ENCODE results near the gene LRRN1. TPM values are rescaled to one million over a fixed set of nuclear protein-coding genes. Genes with fewer than 3 reads are reported as not detected.

The LRRN1 gene
- total and polyA plus RNA-seq, 2 experiments from 2014 or later = 27.9 to 28.5 TPM

GRCh38 chr3:3836845-3837244 lies 37.6 kb downstream of the LRRN1 start:
- no peak overlapping the region for H3K4me2 ChIP-seq
- 95% methylated on average over 3 of the region's 3 CpGs for WGBS (ENCODE audit: low lambda C conversion rate, missing lambda C conversion rate)
- no peak overlapping the region for H2AFZ ChIP-seq
- H3K79me2 ChIP-seq = no peaks in the 10 kb centered on the region
- no peak for TF ChIP-seq CTCF (IDR thresholded peaks at IDR 0.05; ENCODE audit: poor library complexity)
- TF ChIP-seq EZH2phosphoT487 (IDR thresholded peaks at IDR 0.05; ENCODE audit: low read depth, severe bottlenecking, unreplicated experiment) = no peak
- no peak for TF ChIP-seq EZH2 (IDR thresholded peaks at IDR 0.05; ENCODE audit: borderline replicate concordance)
- no peaks in the 10 kb centered on the region for H4K20me1 ChIP-seq (ENCODE audit: insufficient read depth, poor library complexity, severe bottlenecking)
- DNase-seq (ENCODE audit: low spot score) = no peak
- no peaks in the 10 kb centered on the region for H3K4me1 ChIP-seq (ENCODE audit: insufficient read depth)
- H3K9me2 ChIP-seq (replicated peaks; ENCODE audit: insufficient read depth) = no peaks in the 10 kb centered on the region
- H3K27ac ChIP-seq = no peak overlapping the region
- H3K27me3 ChIP-seq = no peaks in the 10 kb centered on the region
- H3K36me3 ChIP-seq (replicated peaks; ENCODE audit: insufficient read depth, low read depth) = no peaks in the 10 kb centered on the region
- peaks cover 4% of the 10 kb centered on the region for H3K9me3 ChIP-seq (ENCODE audit: low read depth)
- no peak overlapping the region for H3K4me3 ChIP-seq

GRCh38 chr3:3842356-3842755 lies 43.1 kb downstream of the LRRN1 start:
- H3K79me2 ChIP-seq = no peaks in the 10 kb centered on the region
- no peaks in the 10 kb centered on the region for H4K20me1 ChIP-seq (ENCODE audit: insufficient read depth, poor library complexity, severe bottlenecking)
- H3K4me1 ChIP-seq (ENCODE audit: insufficient read depth) = no peaks in the 10 kb centered on the region
- H3K4me2 ChIP-seq = no peak overlapping the region
- peak overlapping the region; percentile 42 for H3K27ac ChIP-seq
- peaks cover 4% of the 10 kb centered on the region for H3K9me3 ChIP-seq (ENCODE audit: low read depth)
- TF ChIP-seq EZH2phosphoT487 (IDR thresholded peaks at IDR 0.05; ENCODE audit: low read depth, severe bottlenecking, unreplicated experiment) (no peak), EZH2 (IDR thresholded peaks at IDR 0.05; ENCODE audit: borderline replicate concordance) (no peak), CTCF (IDR thresholded peaks at IDR 0.05; ENCODE audit: poor library complexity) (no peak)
- no peak overlapping the region for H3K4me3 ChIP-seq
- H3K36me3 ChIP-seq (replicated peaks; ENCODE audit: insufficient read depth, low read depth) = no peaks in the 10 kb centered on the region
- H3K9me2 ChIP-seq (replicated peaks; ENCODE audit: insufficient read depth) = no peaks in the 10 kb centered on the region
- 78% methylated on average over 2 of the region's 2 CpGs for WGBS (ENCODE audit: low lambda C conversion rate, missing lambda C conversion rate)
- no peaks in the 10 kb centered on the region for H3K27me3 ChIP-seq
- DNase-seq (ENCODE audit: low spot score) = no peak
- no peak overlapping the region for H2AFZ ChIP-seq

- DNase-seq (ENCODE audit: low spot score) = no peak
- WGBS (ENCODE audit: low lambda C conversion rate, missing lambda C conversion rate) = 79% methylated on average over 8 of the region's 8 CpGs
- Histone ChIP-seq H3K36me3 (replicated peaks; ENCODE audit: insufficient read depth, low read depth) (no peaks in the 10 kb centered on the region), H3K4me2 (no peak overlapping the region), H3K4me3 (no peak overlapping the region), H3K9me2 (replicated peaks; ENCODE audit: insufficient read depth) (no peaks in the 10 kb centered on the region), H3K9me3 (ENCODE audit: low read depth) (no peaks in the 10 kb centered on the region), H3K27ac (no peak overlapping the region), H3K79me2 (no peaks in the 10 kb centered on the region), H3K4me1 (ENCODE audit: insufficient read depth) (peaks cover 6% of the 10 kb centered on the region), H2AFZ (no peak overlapping the region), H4K20me1 (ENCODE audit: insufficient read depth, poor library complexity, severe bottlenecking) (no peaks in the 10 kb centered on the region), H3K27me3 (no peaks in the 10 kb centered on the region)
- no peak for TF ChIP-seq EZH2phosphoT487 (IDR thresholded peaks at IDR 0.05; ENCODE audit: low read depth, severe bottlenecking, unreplicated experiment)
- TF ChIP-seq EZH2 (IDR thresholded peaks at IDR 0.05; ENCODE audit: borderline replicate concordance) = no peak
- TF ChIP-seq CTCF (IDR thresholded peaks at IDR 0.05; ENCODE audit: poor library complexity) = no peak
These were observed 49.0 kb downstream of the LRRN1 start for GRCh38 chr3:3847994-3848922.
